Measurements from ENCODE around the gene VN1R5. TPM values are rescaled to one million over a fixed set of nuclear protein-coding genes. Genes with fewer than 3 reads are reported as not detected.

Gene VN1R5
- total and polyA plus RNA-seq, 9 of the 15 experiments (the other 6 are each of a cell fraction or from before 2014, with no cell fraction given), result not detected

DNA sequence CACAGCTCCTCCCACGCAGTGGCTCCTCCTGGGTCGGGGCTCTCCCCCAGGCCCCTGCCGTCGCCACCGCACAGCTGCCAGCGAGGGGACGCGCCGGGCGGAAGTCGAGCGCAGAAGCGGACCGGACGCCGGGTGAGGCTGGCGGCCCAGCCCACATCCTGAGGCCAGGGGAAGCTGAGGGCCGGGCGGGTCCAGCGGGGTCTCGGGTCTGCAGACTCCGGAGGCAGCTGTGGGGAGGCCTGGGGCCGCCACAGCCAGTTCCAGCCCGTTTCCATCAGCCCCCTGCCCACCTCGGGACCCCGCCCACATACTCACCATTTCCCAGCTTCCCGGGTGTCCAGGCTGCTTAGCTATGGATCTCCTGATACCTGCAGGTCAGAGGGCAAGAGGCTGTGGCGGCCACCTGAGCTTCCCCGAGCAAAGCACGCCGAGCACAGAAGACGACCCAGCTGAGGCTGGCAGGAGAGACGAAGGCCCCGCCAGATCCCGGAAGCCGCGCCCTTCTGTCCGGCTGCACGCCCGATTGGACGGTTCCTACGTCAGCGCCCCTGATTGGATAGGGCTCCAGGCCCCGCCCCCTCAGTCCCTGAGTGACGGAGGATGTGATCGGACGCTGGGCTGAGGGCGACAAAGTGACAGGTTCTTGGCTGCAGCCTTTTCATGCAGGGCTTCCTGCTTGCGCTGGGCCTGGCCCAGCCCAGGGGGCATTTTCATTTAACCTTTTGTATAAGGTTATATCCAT is 45.3 kb upstream of the VN1R5 start (continued):
- TF ChIP-seq, protein P1, sequence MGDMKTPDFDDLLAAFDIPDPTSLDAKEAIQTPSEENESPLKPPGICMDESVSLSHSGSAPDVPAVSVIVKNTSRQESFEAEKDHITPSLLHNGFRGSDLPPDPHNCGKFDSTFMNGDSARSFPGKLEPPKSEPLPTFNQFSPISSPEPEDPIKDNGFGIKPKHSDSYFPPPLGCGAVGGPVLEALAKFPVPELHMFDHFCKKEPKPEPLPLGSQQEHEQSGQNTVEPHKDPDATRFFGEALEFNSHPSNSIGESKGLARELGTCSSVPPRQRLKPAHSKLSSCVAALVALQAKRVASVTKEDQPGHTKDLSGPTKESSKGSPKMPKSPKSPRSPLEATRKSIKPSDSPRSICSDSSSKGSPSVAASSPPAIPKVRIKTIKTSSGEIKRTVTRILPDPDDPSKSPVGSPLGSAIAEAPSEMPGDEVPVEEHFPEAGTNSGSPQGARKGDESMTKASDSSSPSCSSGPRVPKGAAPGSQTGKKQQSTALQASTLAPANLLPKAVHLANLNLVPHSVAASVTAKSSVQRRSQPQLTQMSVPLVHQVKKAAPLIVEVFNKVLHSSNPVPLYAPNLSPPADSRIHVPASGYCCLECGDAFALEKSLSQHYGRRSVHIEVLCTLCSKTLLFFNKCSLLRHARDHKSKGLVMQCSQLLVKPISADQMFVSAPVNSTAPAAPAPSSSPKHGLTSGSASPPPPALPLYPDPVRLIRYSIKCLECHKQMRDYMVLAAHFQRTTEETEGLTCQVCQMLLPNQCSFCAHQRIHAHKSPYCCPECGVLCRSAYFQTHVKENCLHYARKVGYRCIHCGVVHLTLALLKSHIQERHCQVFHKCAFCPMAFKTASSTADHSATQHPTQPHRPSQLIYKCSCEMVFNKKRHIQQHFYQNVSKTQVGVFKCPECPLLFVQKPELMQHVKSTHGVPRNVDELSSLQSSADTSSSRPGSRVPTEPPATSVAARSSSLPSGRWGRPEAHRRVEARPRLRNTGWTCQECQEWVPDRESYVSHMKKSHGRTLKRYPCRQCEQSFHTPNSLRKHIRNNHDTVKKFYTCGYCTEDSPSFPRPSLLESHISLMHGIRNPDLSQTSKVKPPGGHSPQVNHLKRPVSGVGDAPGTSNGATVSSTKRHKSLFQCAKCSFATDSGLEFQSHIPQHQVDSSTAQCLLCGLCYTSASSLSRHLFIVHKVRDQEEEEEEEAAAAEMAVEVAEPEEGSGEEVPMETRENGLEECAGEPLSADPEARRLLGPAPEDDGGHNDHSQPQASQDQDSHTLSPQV (IDR thresholded peaks at IDR 0.05), result no peak
- peak; percentile 86 for TF ChIP-seq ASH1L (IDR thresholded peaks at IDR 0.05; ENCODE audit: borderline replicate concordance, low read depth, partially characterized antibody)
- TF ChIP-seq ERF (CRISPR knock-in tag; IDR thresholded peaks at IDR 0.05), result peak; percentile 68; the same call in 1 of the 2 replicates
- no peak for TF ChIP-seq KLF10 (CRISPR knock-in tag; IDR thresholded peaks at IDR 0.05)
- TF ChIP-seq, protein P2, sequence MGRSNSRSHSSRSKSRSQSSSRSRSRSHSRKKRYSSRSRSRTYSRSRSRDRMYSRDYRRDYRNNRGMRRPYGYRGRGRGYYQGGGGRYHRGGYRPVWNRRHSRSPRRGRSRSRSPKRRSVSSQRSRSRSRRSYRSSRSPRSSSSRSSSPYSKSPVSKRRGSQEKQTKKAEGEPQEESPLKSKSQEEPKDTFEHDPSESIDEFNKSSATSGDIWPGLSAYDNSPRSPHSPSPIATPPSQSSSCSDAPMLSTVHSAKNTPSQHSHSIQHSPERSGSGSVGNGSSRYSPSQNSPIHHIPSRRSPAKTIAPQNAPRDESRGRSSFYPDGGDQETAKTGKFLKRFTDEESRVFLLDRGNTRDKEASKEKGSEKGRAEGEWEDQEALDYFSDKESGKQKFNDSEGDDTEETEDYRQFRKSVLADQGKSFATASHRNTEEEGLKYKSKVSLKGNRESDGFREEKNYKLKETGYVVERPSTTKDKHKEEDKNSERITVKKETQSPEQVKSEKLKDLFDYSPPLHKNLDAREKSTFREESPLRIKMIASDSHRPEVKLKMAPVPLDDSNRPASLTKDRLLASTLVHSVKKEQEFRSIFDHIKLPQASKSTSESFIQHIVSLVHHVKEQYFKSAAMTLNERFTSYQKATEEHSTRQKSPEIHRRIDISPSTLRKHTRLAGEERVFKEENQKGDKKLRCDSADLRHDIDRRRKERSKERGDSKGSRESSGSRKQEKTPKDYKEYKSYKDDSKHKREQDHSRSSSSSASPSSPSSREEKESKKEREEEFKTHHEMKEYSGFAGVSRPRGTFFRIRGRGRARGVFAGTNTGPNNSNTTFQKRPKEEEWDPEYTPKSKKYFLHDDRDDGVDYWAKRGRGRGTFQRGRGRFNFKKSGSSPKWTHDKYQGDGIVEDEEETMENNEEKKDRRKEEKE (IDR thresholded peaks at IDR 0.05; ENCODE audit: borderline replicate concordance in 1 of 2, control insufficient read depth in 1 of 2, low read depth in 2 of 2, low read length in 1 of 2), result no peak
- TF ChIP-seq POLR2AphosphoS2 (IDR thresholded peaks at IDR 0.05; ENCODE audit: low read length), result peak; percentile 52; the same call in 1 of the 2 replicates
- TF ChIP-seq, protein P3, sequence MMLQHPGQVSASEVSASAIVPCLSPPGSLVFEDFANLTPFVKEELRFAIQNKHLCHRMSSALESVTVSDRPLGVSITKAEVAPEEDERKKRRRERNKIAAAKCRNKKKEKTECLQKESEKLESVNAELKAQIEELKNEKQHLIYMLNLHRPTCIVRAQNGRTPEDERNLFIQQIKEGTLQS (IDR thresholded peaks at IDR 0.05), result no peak
- TF ChIP-seq, protein P3 (CRISPR knock-in tag; conservative IDR thresholded peaks at IDR 0.05), result no peak
- TF ChIP-seq LARP7 (IDR thresholded peaks at IDR 0.05), result no peak
- TF ChIP-seq, protein P4, sequence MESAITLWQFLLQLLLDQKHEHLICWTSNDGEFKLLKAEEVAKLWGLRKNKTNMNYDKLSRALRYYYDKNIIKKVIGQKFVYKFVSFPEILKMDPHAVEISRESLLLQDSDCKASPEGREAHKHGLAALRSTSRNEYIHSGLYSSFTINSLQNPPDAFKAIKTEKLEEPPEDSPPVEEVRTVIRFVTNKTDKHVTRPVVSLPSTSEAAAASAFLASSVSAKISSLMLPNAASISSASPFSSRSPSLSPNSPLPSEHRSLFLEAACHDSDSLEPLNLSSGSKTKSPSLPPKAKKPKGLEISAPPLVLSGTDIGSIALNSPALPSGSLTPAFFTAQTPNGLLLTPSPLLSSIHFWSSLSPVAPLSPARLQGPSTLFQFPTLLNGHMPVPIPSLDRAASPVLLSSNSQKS (CRISPR knock-in tag; IDR thresholded peaks at IDR 0.05), result no peak
- no peak for TF ChIP-seq KDM2B (CRISPR knock-in tag; IDR thresholded peaks at IDR 0.05)
- no peak for TF ChIP-seq GABPB2 (CRISPR knock-in tag; conservative IDR thresholded peaks at IDR 0.05)
- TF ChIP-seq TAF1 (IDR thresholded peaks at IDR 0.05; ENCODE audit: control insufficient read depth, extremely low read depth, insufficient read depth, low read length, severe bottlenecking), result peak; percentile 85
- TF ChIP-seq ZNF175 (CRISPR knock-in tag; IDR thresholded peaks at IDR 0.05; ENCODE audit: low read depth), result no peak
- TF ChIP-seq, protein P5, sequence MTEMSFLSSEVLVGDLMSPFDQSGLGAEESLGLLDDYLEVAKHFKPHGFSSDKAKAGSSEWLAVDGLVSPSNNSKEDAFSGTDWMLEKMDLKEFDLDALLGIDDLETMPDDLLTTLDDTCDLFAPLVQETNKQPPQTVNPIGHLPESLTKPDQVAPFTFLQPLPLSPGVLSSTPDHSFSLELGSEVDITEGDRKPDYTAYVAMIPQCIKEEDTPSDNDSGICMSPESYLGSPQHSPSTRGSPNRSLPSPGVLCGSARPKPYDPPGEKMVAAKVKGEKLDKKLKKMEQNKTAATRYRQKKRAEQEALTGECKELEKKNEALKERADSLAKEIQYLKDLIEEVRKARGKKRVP (CRISPR knock-in tag; IDR thresholded peaks at IDR 0.05), result no peak

Data from K562 (cell line).